Prostate gland (tissue), 2 donors: ENCODE measurements around the gene SOX12. TPM values are rescaled to one million over a fixed set of nuclear protein-coding genes. Genes with fewer than 3 reads are reported as not detected.
A peak's percentile ranks its signal among the peaks of the same experiment; 100 is the strongest.

Experiments used
- DNase-seq: peaks from one replicate; pipeline ENCODE4 v3.0.0-alpha.2; 2019; ENCODE audit warnings: low spot score
- H3K27ac ChIP-seq, 2 donors: fragments of 200-600 bp; sonication (generic); 2 replicates each; pipeline ENCODE4 v1.5.1; 2017 to 2019
- H3K27me3 ChIP-seq: fragments of 200-600 bp; sonication (generic); replicated peaks from 2 replicates; pipeline ENCODE4 v1.5.1; 2019; ENCODE audit not compliant: insufficient read depth
- H3K36me3 ChIP-seq, 2 donors: fragments of 200-600 bp; sonication (generic); 1 replicate in 1 of 2; 2 replicates in 1 of 2; pipeline versions ENCODE4 v1.5.1 to v1.8.1; 2017 to 2019
- H3K4me1 ChIP-seq: fragments of 200-600 bp; sonication (generic); replicated peaks from 2 replicates; pipeline ENCODE4 v1.5.1; 2019
- H3K4me3 ChIP-seq, 2 donors: fragments of 200-600 bp; sonication (generic); 2 replicates each; pipeline ENCODE4 v1.5.1; 2017 to 2019
- H3K9me3 ChIP-seq: fragments of 200-600 bp; sonication (generic); 2 replicates; pipeline ENCODE4 v1.5.1; 2017
- POLR2A ChIP-seq: fragments of 450-650 bp; IDR thresholded peaks from one replicate; pipeline ENCODE4 v1.6.1; 2016; ENCODE audit warnings: antibody characterized with exemption, mild to moderate bottlenecking
- POLR2AphosphoS5 ChIP-seq: sonication (generic); formaldehyde crosslinking; IDR thresholded peaks from one replicate; pipeline ENCODE4 v1.6.1; 2017; ENCODE audit warnings: antibody characterized with exemption
- WGBS: methylation state at CpG from one replicate; pipeline ENCODE4 v1.1.5; 2018; 5-methylcytosine and 5-hydroxymethylcytosine counted together
- intact Hi-C: fragments of 100-400 bp; cut with DNase I; formaldehyde crosslinking; loops from one replicate; pipeline ENCODE4 v1.14.2; 2022
- total RNA-seq, 2 donors: library from RNA; depleted of rRNA; stranded (reverse); fragments of >200 nt; gene quantifications; one replicate each; pipeline ENCODE4 v1.1.0, GENCODE V29; 2016
- TF ChIP-seq, protein P1 (sequence below), 4 experiments: fragments of 200-600 bp in 2 of 4; fragments of 450-650 bp in 2 of 4; sonication (generic) in 2 of 4; IDR thresholded peaks; 1 replicate in 3 of 4; 2 replicates in 1 of 4; pipeline ENCODE4 v1.5.1; 2016 to 2019; ENCODE audit warnings: antibody characterized with exemption in 4 of 4, mild to moderate bottlenecking in 2 of 4, moderate library complexity in 2 of 4

Gene SOX12
- total RNA-seq, 2 donors from 2014 or later = 10.7 to 21.0 TPM

DNA sequence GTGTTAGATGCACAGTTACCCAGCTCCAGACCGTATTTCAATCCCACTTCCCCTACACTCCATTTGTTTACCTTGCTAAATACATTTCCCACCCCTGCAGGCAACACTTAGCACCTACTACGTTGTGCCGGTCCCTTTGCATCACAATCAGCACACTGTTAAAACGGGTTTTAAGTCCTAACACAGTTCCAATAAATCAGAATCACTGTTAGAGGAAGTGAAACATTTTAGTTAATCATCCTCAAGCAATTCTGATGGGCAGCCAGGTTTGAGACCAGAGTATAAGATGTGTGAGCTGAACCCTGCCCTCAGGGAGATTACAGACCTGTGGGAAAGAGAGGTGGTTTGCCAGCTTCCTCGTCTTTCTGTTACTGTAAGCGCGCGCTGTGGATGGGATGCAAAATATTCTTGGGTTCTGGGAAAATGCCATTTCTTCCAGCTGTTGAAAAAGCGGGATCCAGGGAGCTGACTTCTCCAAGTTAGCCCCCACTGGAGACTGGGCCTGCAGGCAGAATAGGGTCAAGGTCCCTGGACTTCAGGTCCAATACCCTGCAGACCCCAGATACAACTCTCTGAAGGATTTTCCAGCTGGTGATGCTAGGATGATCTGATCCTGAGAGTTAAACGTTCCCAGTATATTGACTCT lies 24.9 kb upstream of the SOX12 start:
- Histone ChIP-seq H3K36me3 (no peaks in the 10 kb centered on the region), H3K9me3 (no peaks in the 10 kb centered on the region), H3K27me3 (no peaks in the 10 kb centered on the region), H3K27ac (peak overlapping the region in 1 of 2 donors; percentile 4), H3K4me3 (peak overlapping the region in 1 of 2 donors; percentile 95), H3K4me1 (peaks cover 18% of the 10 kb centered on the region)
- DNase-seq = no peak
- intact Hi-C loops = no loop called here
- TF ChIP-seq, protein P1, sequence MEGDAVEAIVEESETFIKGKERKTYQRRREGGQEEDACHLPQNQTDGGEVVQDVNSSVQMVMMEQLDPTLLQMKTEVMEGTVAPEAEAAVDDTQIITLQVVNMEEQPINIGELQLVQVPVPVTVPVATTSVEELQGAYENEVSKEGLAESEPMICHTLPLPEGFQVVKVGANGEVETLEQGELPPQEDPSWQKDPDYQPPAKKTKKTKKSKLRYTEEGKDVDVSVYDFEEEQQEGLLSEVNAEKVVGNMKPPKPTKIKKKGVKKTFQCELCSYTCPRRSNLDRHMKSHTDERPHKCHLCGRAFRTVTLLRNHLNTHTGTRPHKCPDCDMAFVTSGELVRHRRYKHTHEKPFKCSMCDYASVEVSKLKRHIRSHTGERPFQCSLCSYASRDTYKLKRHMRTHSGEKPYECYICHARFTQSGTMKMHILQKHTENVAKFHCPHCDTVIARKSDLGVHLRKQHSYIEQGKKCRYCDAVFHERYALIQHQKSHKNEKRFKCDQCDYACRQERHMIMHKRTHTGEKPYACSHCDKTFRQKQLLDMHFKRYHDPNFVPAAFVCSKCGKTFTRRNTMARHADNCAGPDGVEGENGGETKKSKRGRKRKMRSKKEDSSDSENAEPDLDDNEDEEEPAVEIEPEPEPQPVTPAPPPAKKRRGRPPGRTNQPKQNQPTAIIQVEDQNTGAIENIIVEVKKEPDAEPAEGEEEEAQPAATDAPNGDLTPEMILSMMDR (IDR thresholded peaks at IDR 0.05) = no peak
- TF ChIP-seq POLR2AphosphoS5 (no peak), POLR2A (no peak)
- 39% methylated on average over 10 of the region's 10 CpGs for WGBS

DNA sequence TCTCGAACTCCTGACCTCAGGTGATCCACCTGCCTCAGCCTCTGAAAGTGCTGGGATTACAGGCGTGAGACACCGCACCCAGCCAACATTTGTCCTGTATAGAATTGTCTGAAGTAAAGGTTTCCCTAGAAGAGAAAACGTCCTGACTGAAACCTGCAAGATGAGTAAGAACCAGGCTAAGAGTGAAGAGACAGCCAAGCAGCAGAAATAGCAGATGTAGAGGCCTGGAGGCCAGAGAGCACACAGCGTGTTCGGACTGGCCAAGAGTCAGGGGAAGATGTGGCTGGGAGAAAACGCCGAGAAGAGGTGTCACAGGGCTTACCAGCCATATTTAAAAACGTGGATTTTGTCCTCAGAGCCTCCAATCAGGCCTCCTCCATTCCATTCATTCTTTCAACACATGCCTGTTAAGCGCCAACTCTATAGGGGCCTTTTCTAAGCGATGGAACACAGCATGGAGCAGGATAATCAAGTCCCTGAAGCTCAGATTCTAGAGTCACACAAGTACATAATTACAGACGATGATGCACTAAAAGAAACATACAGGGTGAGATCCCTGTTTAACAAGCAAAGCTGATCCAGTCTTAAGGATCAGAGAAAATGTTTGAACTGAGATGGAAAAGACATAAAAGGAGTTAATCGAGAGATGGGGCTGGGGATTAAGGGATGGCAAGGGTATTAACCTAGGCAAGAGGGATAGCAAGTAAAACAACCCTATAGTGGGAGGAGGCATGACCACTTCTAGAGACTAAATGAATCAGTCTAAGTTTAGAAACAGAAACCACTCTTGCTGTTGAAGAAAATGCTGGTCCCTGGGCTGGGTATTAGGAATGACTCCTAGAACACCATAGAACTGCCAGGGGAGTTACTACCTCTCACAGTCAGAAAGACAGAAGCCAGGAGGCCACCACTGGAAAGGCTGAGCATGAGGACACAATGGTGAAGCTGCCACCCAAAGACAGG lies 23.2 kb upstream of the SOX12 start:
- WGBS = 68% methylated on average over 13 of the region's 13 CpGs
- peaks cover 18% of the 10 kb centered on the region for H3K4me1 ChIP-seq
- H3K9me3 ChIP-seq = no peaks in the 10 kb centered on the region
- TF ChIP-seq, protein P1 (IDR thresholded peaks at IDR 0.05) = no peak
- TF ChIP-seq POLR2AphosphoS5 (no peak), POLR2A (no peak)
- no peak overlapping the region for H3K27ac ChIP-seq
- intact Hi-C loops = no loop called here
- H3K36me3 ChIP-seq = no peaks in the 10 kb centered on the region
- DNase-seq = no peak
- no peaks in the 10 kb centered on the region for H3K27me3 ChIP-seq
- H3K4me3 ChIP-seq = no peak overlapping the region

DNA sequence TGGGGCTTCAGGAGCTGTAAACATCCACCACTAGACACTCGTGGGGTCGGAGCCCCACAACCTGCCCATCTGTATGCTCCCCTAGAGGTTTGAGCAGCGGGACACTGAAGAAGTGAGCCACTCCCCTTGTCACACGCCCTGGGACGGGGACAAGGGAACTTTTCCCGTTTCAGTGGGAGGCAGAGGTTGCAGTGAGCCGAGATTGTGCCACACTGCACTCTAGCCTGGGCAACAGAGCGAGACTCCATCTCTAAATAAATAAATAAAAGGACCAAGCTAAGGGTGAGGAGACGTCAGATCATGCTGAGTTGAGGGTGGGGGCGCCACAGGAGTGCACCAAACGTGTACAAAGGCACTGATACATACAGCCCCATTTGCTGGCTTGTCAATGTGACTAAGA lies 19.6 kb upstream of the SOX12 start:
- Histone ChIP-seq H3K4me3 (no peak overlapping the region), H3K4me1 (peaks cover 2% of the 10 kb centered on the region), H3K27ac (no peak overlapping the region), H3K27me3 (no peaks in the 10 kb centered on the region), H3K36me3 (no peaks in the 10 kb centered on the region), H3K9me3 (no peaks in the 10 kb centered on the region)
- DNase-seq = no peak
- TF ChIP-seq, protein P1 (IDR thresholded peaks at IDR 0.05) = no peak
- TF ChIP-seq POLR2AphosphoS5 = no peak
- TF ChIP-seq POLR2A = no peak
- 69% methylated on average over 11 of the region's 11 CpGs for WGBS
- intact Hi-C loops = no loop called here

DNA sequence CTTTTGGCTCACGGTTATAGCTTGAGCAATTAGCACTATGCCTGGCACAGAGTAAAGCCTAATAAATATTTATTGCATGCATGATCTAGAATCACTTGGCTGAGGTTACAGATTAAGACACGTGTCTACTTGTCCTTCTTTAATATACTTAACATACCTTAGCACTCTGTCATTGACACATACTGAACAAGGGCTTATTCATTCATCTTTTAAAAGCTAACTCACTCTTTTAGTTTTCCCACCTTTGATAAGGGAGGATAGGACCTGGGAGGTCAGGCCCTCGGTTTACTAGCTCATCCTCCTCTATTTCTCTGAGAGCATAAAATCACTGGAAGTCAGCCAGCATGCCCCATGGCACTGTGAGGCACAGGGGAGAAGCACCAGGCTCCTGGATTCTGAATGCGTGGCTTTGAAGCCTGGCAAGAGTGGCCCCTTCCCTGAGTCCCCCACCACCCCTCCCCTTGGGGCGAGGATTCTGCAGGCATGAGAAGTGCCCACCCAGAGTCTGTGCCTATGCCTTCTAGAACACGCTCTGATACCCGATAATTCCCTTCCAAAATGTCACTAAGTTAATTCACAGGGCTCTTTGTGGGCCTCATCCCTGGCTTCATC lies 16.8 kb upstream of the SOX12 start:
- no peaks in the 10 kb centered on the region for H3K36me3 ChIP-seq

More for the DNA sequence above, 16.8 kb upstream of the SOX12 start:
- Histone ChIP-seq H3K27me3 (no peaks in the 10 kb centered on the region), H3K4me3 (no peak overlapping the region), H3K4me1 (no peaks in the 10 kb centered on the region), H3K27ac (no peak overlapping the region), H3K9me3 (no peaks in the 10 kb centered on the region)
- WGBS = 42% methylated on average over 6 of the region's 7 CpGs
- no peak for DNase-seq
- intact Hi-C loops = no loop called here
- TF ChIP-seq POLR2A (no peak), POLR2AphosphoS5 (no peak)
- TF ChIP-seq, protein P1 (IDR thresholded peaks at IDR 0.05) = no peak
